Activated T-helper 1 cell treated with anti-CD3 and anti-CD28 coated beads, Interleukin-12 subunit alpha, Interleukin-12 subunit beta, Interleukin-2, Interleukin-4 antibody, amounts not matched to agents 30 ng/mL and 10 ng/mL and 1 ng/mL, durations not matched to agents 14 hours and 24 hours and 36 hours (primary cell): Measurements from ENCODE around the gene IRAG1. TPM values are rescaled to one million over a fixed set of nuclear protein-coding genes. Genes with fewer than 3 reads are reported as not detected.

ENCODE experiments used
- DNase-seq: peaks from one replicate; pipeline ENCODE4 v3.0.0; 2021; ENCODE audit warnings: low spot score
- H3K27ac Mint-ChIP-seq: one replicate; pipeline ENCODE4 v1.8.0; 2021; ENCODE audit warnings: mild to moderate bottlenecking, mixed read lengths
- H3K27me3 Mint-ChIP-seq: one replicate; pipeline ENCODE4 v1.8.0; 2022; ENCODE audit warnings: mild to moderate bottlenecking, moderate library complexity, mixed read lengths; ENCODE audit not compliant: insufficient read depth
- H3K36me3 Mint-ChIP-seq: one replicate; pipeline ENCODE4 v1.8.0; 2021; ENCODE audit warnings: low read depth, mixed read lengths
- H3K4me1 Mint-ChIP-seq: one replicate; pipeline ENCODE4 v1.8.0; 2021; ENCODE audit warnings: low read depth, mixed read lengths
- H3K4me3 Mint-ChIP-seq: one replicate; pipeline ENCODE4 v1.8.0; 2021; ENCODE audit warnings: mild to moderate bottlenecking, moderate library complexity, mixed read lengths
- H3K9me3 Mint-ChIP-seq: one replicate; pipeline ENCODE4 v1.8.0; 2021; ENCODE audit warnings: mixed read lengths
- intact Hi-C: fragments of 100-400 bp; cut with micrococcal nuclease; formaldehyde crosslinking; loops from one replicate; pipeline ENCODE4 v1.15.1; 2024
- total RNA-seq: library from RNA; stranded (reverse); gene quantifications from 2 replicates; pipeline ENCODE4 v1.2.3, GENCODE V29; 2022

IRAG1 gene
- total RNA-seq, 1 donor from 2014 or later: not detected

DNA sequence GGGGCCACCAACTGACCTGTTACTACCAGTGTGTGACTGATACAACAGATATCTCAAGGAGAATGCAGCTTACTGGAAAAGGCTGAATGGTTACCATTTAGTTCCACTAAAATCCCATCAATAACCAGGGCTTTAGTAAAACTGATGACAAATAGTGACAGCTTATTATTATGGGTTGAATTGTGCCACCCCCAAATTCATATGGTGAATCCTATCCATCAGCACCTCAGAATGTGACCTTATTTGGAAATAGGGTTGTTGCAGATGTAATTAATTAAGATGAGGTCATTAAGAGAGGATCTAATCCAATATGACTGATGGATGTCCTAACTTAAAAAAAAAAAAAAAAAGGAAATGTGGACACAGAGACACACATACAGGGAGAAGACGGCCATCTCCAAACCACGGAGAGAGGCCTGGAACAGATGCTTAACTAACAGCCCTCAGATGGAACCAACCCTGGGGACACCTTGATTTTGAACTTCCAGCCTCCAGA is 27.4 kb upstream of the IRAG1 start:
- no peak for DNase-seq
- H3K4me1 Mint-ChIP-seq: peaks cover 9% of the 10 kb centered on the region
- no peaks in the 10 kb centered on the region for H3K36me3 Mint-ChIP-seq
- H3K9me3 Mint-ChIP-seq: peaks cover 5% of the 10 kb centered on the region
- no peak overlapping the region for H3K4me3 Mint-ChIP-seq
- intact Hi-C loops: no loop called here
- no peak overlapping the region for H3K27ac Mint-ChIP-seq
- H3K27me3 Mint-ChIP-seq: peaks cover 34% of the 10 kb centered on the region

DNA sequence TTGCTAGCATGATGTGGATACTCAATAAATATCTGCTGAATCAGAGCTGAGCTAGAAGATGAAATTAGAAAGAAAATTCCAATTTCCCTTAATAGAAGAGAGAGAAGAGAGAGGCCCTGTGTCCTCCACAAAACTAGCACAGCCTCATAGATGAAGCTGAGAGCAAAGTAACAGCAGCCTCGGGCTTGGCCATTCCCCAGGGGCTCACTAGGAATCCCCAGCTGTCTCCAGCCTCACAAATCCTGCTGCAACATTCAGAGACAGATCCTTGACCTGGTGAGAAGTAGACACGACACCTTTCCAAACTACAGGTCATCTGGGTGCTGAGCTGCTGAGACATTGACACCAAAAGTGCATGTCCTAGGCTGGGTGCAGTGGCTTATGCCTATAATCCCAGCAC is 26.1 kb upstream of the IRAG1 start:
- Mint-ChIP-seq H3K36me3 (no peaks in the 10 kb centered on the region), H3K4me3 (no peak overlapping the region), H3K27ac (no peak overlapping the region), H3K27me3 (peaks cover 33% of the 10 kb centered on the region), H3K4me1 (no peaks in the 10 kb centered on the region), H3K9me3 (no peaks in the 10 kb centered on the region)
- DNase-seq: no peak
- intact Hi-C loops: no loop called here

DNA sequence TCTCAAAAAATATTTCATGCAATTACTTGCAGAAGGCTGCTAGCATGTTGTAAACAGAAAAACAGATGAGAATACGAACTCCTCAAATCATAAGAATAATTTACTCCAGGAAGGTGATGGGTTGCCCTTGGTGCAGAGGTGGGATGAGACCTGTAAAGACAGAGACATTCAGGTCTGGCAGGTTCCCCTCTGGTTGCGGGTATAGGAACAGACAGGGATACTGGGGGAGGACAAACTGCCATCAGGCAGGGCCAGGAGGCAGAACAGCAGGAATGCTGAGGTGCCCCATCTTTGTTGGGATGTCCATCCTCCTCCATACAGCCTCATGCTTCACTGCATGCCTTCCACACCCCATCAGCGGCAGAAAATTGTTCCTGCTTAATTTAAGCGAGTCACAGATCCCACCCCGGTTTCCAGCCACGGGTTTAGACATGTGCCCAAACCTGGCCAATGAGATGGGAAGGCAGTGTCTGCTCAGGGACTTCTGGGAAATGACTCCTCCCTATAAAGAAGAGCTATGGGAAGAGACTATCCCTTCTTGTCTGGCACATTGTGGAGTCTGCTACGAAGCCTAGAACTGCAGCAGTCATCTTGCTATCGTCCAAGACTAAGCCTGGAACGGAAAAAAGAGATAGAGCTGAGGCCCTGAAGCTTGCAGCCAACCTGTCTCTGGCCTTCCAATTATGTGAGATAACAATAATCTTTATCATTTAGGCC is 23.1 kb upstream of the IRAG1 start:
- intact Hi-C loops: no loop called here
- Mint-ChIP-seq H3K4me1 (no peaks in the 10 kb centered on the region), H3K27ac (no peak overlapping the region), H3K27me3 (peaks cover 24% of the 10 kb centered on the region), H3K36me3 (no peaks in the 10 kb centered on the region), H3K4me3 (no peak overlapping the region), H3K9me3 (no peaks in the 10 kb centered on the region)
- DNase-seq: no peak

DNA sequence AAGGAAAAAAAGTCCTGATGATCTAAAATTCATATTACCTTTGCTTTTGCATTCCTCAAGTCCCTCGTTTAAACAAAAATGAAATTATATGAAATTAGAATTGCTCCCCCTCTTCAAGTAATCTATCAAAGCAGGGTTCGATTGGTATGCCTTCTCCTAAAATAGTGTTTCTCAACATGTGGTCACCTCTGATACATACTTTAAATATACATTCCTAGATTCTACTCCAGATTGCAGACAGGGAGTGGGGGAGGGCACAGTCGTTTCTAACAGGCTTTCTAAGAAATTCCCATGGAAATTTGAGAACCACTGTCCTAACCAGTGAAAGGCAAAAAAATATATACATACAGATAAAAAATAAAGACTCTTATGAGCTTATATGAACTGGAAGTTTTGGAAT is 22.6 kb upstream of the IRAG1 start:
- Mint-ChIP-seq H3K36me3 (no peaks in the 10 kb centered on the region), H3K4me1 (no peaks in the 10 kb centered on the region), H3K9me3 (no peaks in the 10 kb centered on the region), H3K4me3 (no peak overlapping the region), H3K27ac (no peak overlapping the region), H3K27me3 (peaks cover 20% of the 10 kb centered on the region)
- intact Hi-C loops: no loop called here
- no peak for DNase-seq

DNA sequence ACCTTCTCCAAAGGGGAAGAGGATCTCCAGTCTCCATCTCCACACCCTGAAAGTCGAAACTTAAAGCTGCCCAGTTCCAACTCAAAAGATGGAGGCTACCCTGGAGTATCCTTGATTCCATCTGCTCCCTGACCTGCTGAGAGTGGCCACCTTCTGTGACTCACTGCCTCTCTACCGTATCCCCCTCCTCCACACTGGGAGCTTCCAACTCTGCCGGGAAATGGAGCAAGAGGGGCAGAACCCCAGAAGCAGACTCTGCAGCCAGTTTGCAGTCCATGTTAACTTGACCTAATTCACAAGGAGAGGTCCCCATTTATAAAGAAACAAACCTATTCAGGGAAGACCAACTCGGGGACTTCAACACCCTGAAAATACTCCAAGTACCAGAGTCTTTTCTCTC is 22.0 kb upstream of the IRAG1 start:
- no peak overlapping the region for H3K4me3 Mint-ChIP-seq
- H3K4me1 Mint-ChIP-seq: no peaks in the 10 kb centered on the region
- no peak for DNase-seq
- intact Hi-C loops: no loop called here
- no peaks in the 10 kb centered on the region for H3K9me3 Mint-ChIP-seq
- peaks cover 20% of the 10 kb centered on the region for H3K27me3 Mint-ChIP-seq
- H3K27ac Mint-ChIP-seq: no peak overlapping the region
- H3K36me3 Mint-ChIP-seq: no peaks in the 10 kb centered on the region

DNA sequence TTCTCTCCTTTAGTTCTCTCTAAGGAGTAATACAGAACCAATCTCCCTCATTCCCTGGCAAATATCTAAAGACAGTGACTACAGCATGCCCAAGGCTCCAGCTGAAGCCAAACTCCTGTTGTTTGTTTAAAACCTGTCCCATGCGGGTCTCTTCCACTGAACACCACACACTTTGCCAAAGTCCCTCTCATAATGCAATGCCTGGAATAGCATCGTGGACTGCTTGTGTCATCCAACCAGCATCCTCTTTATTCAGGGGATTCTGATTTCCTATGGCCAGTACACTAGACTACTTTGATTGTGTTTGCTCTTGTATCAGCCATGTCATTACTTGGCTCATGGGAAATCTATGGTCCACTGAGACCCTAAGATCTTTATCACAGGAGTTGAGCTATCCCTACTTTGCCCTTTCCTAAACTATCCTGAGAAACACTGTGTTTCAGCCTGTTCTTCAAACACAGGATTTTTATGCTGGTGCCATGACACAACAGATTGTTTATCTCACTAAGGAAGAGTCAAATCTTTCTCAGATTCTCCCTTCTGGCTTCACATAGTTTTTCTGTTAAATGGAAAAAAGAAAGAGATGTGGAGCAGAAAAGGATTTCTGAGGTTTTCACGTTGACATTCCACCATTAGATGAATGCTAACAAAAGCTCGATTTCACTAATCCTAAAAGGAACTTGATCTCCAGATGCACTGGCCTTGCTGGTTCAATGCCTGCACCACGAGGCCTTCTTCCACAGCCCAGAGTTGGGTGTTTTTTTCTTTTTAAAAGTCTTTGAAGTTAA is 15.9 kb upstream of the IRAG1 start:
- no peaks in the 10 kb centered on the region for H3K4me1 Mint-ChIP-seq
- H3K27ac Mint-ChIP-seq: no peak overlapping the region
- no peak for DNase-seq
- intact Hi-C loops: no loop called here
- H3K4me3 Mint-ChIP-seq: no peak overlapping the region
- H3K36me3 Mint-ChIP-seq: no peaks in the 10 kb centered on the region
- H3K9me3 Mint-ChIP-seq: no peaks in the 10 kb centered on the region
- peaks cover 4% of the 10 kb centered on the region for H3K27me3 Mint-ChIP-seq

DNA sequence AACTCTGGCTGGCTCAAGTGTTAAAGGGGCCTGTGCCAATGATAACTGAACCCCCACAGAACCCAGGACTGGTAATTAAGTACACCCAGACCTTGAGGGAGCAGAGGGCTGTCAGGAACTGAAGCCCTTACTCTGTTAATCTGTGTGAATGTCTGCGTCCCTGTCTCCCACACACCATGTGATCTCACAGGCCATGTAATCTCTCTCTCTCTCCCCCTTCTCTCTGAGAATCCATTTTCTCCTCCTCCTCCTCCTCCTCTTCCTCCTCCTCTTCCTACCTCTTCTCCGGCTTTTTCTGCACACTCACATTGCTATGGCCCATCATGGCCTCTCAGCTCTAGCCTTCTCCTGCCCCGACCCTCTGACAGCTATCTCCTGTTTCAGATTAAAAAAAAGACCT is 14.6 kb upstream of the IRAG1 start:
- Mint-ChIP-seq H3K9me3 (no peaks in the 10 kb centered on the region), H3K4me1 (no peaks in the 10 kb centered on the region), H3K4me3 (no peak overlapping the region), H3K27me3 (peaks cover 4% of the 10 kb centered on the region), H3K36me3 (no peaks in the 10 kb centered on the region), H3K27ac (no peak overlapping the region)
- intact Hi-C loops: no loop called here
- DNase-seq: no peak

DNA sequence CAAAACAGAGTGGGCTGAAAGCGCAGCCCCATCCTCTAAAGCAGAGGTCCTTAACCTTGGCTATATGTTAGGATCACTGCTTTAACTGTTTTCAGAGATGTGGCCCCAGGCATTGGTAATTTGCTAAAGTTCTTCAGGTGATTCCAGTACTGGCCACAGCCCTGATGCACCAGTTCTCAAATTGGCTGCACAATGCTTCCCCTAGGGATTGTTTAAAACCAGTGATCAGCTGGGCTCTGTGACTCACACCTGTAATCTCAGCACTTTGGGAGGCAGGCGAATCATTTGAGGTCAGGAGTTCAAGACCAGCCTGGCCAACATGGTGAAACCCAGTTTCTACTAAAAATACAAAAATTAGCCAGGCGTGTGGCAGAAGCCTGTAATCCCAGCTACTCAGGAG is 8.4 kb upstream of the IRAG1 start:
- Mint-ChIP-seq H3K27ac (no peak overlapping the region), H3K36me3 (no peaks in the 10 kb centered on the region), H3K9me3 (no peaks in the 10 kb centered on the region), H3K27me3 (peaks cover 3% of the 10 kb centered on the region), H3K4me1 (no peaks in the 10 kb centered on the region), H3K4me3 (no peak overlapping the region)
- intact Hi-C loops: no loop called here
- DNase-seq: no peak

DNA sequence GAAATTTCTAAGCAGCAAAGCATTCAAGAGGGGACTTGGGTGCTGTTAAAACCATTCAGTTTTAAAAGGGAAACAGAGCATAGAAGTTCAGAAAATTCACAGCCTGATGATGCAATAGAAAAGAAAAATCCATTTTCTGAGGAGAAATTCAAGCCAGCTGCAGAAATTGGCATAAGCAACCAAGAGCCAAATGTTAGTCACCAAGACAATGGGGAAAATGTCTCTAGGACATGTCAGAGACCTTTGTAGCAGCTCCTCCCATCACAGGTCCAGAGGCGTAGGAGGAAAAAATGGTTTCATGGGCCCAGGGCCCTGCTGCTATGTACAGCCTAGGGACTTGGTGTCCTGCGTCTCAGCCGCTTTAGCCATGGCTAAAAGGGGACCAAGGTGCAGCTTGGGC is 5.5 kb upstream of the IRAG1 start:
- no peaks in the 10 kb centered on the region for H3K9me3 Mint-ChIP-seq
- H3K27me3 Mint-ChIP-seq: peaks cover 3% of the 10 kb centered on the region
- no peak for DNase-seq
- intact Hi-C loops: no loop called here
- H3K4me3 Mint-ChIP-seq: no peak overlapping the region
- H3K27ac Mint-ChIP-seq: no peak overlapping the region
- no peaks in the 10 kb centered on the region for H3K36me3 Mint-ChIP-seq
- H3K4me1 Mint-ChIP-seq: no peaks in the 10 kb centered on the region

DNA sequence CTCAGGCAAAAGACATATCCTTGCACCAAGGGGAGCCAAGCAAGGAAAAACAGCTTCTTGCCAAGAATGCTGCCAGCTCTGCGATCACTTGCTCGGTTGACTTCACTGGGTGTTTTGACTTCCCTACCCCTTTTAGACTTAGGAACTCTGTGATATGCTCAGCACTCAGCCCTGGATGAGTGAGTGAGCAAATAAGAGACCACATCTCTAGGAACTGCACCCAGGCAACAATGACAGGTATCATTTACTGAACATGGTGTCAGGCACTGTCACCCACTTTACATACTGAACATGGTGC is 3.7 kb upstream of the IRAG1 start:
- H3K27me3 Mint-ChIP-seq: peaks cover 6% of the 10 kb centered on the region
- H3K9me3 Mint-ChIP-seq: no peaks in the 10 kb centered on the region
- H3K4me3 Mint-ChIP-seq: no peak overlapping the region
- no peak overlapping the region for H3K27ac Mint-ChIP-seq
- intact Hi-C loops: no loop called here
- H3K4me1 Mint-ChIP-seq: no peaks in the 10 kb centered on the region
- DNase-seq: no peak
- no peaks in the 10 kb centered on the region for H3K36me3 Mint-ChIP-seq

DNA sequence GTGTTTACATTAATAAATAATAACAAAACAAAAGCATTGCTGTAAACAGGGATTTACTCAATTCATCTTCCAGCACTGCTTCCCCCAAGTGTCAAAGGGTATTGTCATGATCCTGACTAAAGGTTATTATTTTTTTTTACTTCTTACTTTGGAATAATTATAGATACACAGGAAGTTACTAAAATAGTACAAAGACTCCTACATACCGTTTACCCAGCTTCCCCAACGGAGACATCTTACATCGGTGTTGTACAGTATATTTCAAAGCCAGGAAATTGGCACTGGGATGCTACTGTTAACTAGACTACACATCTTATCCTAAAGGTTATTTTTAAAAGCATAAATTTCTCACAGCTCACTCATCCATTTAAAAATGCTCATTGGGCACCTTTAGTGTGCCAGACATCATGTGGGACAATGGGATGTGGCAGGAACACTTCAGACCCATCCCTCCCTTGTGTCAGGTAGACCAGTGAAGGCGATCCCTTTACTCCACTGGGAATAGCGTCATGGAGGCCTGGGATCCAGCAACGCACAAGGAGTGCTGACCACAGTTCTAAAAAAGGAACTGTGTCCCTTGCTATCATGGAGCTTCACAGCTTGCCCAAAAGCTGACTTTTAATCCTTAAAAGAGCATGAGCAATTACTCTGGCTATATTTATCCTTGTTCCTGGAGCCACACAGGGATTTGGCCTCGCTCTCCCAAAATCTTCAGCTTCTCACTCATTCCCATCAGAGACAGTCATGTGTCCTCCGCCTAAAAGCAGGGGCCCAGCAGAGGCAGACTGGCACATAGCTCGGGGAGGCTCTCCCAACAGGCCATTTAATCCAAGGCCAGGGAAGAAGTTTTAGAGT is 3.1 kb upstream of the IRAG1 start:
- intact Hi-C loops: no loop called here

DNA sequence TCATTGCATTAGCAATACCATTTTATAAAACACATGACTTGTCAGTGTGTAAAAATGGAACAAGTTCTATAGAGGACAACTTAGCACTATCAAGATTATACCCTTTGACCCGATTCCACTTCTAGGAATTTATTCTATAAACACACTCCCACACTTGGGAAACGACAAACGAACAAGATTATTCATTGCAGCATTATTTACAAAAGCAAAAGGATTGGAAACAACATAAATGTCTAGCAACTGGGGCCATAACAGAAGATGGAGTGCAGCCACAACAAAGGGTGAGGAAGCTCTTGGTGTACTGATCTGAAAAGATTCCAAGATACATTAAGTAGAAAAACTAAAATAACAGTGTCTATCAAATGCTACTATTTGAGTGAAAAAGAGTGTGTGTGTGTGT is 2.3 kb upstream of the IRAG1 start:
- no peaks in the 10 kb centered on the region for H3K4me1 Mint-ChIP-seq
- no peak overlapping the region for H3K27ac Mint-ChIP-seq
- H3K36me3 Mint-ChIP-seq: no peaks in the 10 kb centered on the region
- no peak for DNase-seq
- H3K27me3 Mint-ChIP-seq: peaks cover 4% of the 10 kb centered on the region
- H3K4me3 Mint-ChIP-seq: no peak overlapping the region
- H3K9me3 Mint-ChIP-seq: no peaks in the 10 kb centered on the region
- intact Hi-C loops: no loop called here

More for the DNA sequence above, 3.1 kb upstream of the IRAG1 start:
- Mint-ChIP-seq H3K4me1 (no peaks in the 10 kb centered on the region), H3K4me3 (no peak overlapping the region), H3K27me3 (peaks cover 6% of the 10 kb centered on the region), H3K9me3 (no peaks in the 10 kb centered on the region), H3K27ac (no peak overlapping the region), H3K36me3 (no peaks in the 10 kb centered on the region)
- no peak for DNase-seq
